Hepatocyte (in vitro differentiated cells): ENCODE data around the gene ATP5F1D. TPM values are rescaled to one million over a fixed set of nuclear protein-coding genes. Genes with fewer than 3 reads are reported as not detected.
A peak's percentile ranks its signal among the peaks of the same experiment; 100 is the strongest.

Source experiments
- DNase-seq: peaks from one replicate; pipeline ENCODE4 v3.0.0-alpha.2; 2016; ENCODE audit warnings: low spot score
- H2AFZ ChIP-seq: fragments of 200-600 bp; sonication (generic); 2 replicates; pipeline ENCODE4 v1.6.0; 2016; ENCODE audit warnings: antibody characterized with exemption, mild to moderate bottlenecking
- H3K27ac ChIP-seq: fragments of 200-600 bp; sonication (generic); 2 replicates; pipeline ENCODE4 v1.5.1; 2016; ENCODE audit warnings: mild to moderate bottlenecking
- H3K27me3 ChIP-seq: fragments of 200-600 bp; sonication (generic); 2 replicates; pipeline ENCODE4 v1.6.1; 2016
- H3K36me3 ChIP-seq: fragments of 200-600 bp; sonication (generic); replicated peaks from 2 replicates; pipeline ENCODE4 v1.5.1; 2016; ENCODE audit warnings: low read depth; ENCODE audit not compliant: insufficient read depth
- H3K4me1 ChIP-seq: fragments of 200-600 bp; sonication (generic); 2 replicates; pipeline ENCODE4 v1.5.1; 2016; ENCODE audit warnings: mild to moderate bottlenecking, moderate library complexity; ENCODE audit not compliant: insufficient read depth
- H3K4me2 ChIP-seq: fragments of 200-600 bp; sonication (generic); 2 replicates; pipeline ENCODE4 v1.6.0; 2016
- H3K4me3 ChIP-seq: fragments of 200-600 bp; sonication (generic); 2 replicates; pipeline ENCODE4 v1.5.1; 2016; ENCODE audit warnings: mild to moderate bottlenecking
- H3K79me2 ChIP-seq: fragments of 200-600 bp; sonication (generic); 2 replicates; pipeline ENCODE4 v1.6.0; 2017; ENCODE audit warnings: mild to moderate bottlenecking
- H3K9me2 ChIP-seq: fragments of 200-600 bp; sonication (generic); replicated peaks from 2 replicates; pipeline ENCODE4 v1.6.0; 2017; ENCODE audit warnings: mild to moderate bottlenecking; ENCODE audit not compliant: insufficient read depth
- H3K9me3 ChIP-seq: fragments of 200-600 bp; sonication (generic); 2 replicates; pipeline ENCODE4 v1.5.1; 2016; ENCODE audit warnings: low read depth, mild to moderate bottlenecking
- H4K20me1 ChIP-seq: fragments of 200-600 bp; sonication (generic); 2 replicates; pipeline ENCODE4 v1.6.0; 2016; ENCODE audit warnings: mild to moderate bottlenecking; ENCODE audit not compliant: insufficient read depth, poor library complexity, severe bottlenecking
- CTCF ChIP-seq: fragments of 200-600 bp; sonication (generic); IDR thresholded peaks from 2 replicates; pipeline ENCODE4 v1.5.1; 2016; ENCODE audit warnings: antibody characterized with exemption, mild to moderate bottlenecking; ENCODE audit not compliant: poor library complexity
- EZH2 ChIP-seq: fragments of 200-600 bp; sonication (generic); IDR thresholded peaks from 2 replicates; pipeline ENCODE4 v1.6.1; 2016; ENCODE audit warnings: antibody characterized with exemption, mild to moderate bottlenecking, borderline replicate concordance
- EZH2phosphoT487 ChIP-seq: fragments of 200-600 bp; sonication (generic); IDR thresholded peaks from one replicate; pipeline ENCODE4 v1.6.1; 2018; ENCODE audit warnings: antibody characterized with exemption, mild to moderate bottlenecking, low read depth, moderate library complexity; ENCODE audit not compliant: unreplicated experiment, severe bottlenecking
- WGBS: methylation state at CpG from one replicate; pipeline ENCODE4 v1.1.6; 2016; ENCODE audit warnings: low lambda C conversion rate; ENCODE audit errors: missing lambda C conversion rate; 5-methylcytosine and 5-hydroxymethylcytosine counted together
- polyA plus RNA-seq: library from polyadenylated mRNA; unstranded; fragments of >200 nt; fragmentation: Nextera tagmentation; extraction: Ambion mirVana; gene quantifications from 2 replicates; pipeline ENCODE4 v1.2.1, GENCODE V29; 2016
- total RNA-seq: library from RNA; depleted of rRNA; stranded (reverse); fragments of >200 nt; gene quantifications from 2 replicates; pipeline ENCODE4 v1.2.3, GENCODE V29; 2014

Gene ATP5F1D
- total and polyA plus RNA-seq, 2 experiments from 2014 or later: 54.0 to 291 TPM

GRCh38 chr19:1258707-1259205, 17.2 kb downstream of the ATP5F1D start:
- Histone ChIP-seq H3K4me2 (peak overlapping the region; percentile 86), H3K4me3 (no peak overlapping the region)

GRCh38 chr19:1259206-1259875, 17.8 kb downstream of the ATP5F1D start:
- peak overlapping the region; percentile 86 for H3K4me2 ChIP-seq
- no peaks in the 10 kb centered on the region for H3K27me3 ChIP-seq
- no peak overlapping the region for H2AFZ ChIP-seq
- peaks cover 71% of the 10 kb centered on the region for H3K4me1 ChIP-seq
- peaks cover 44% of the 10 kb centered on the region for H3K79me2 ChIP-seq
- H3K9me3 ChIP-seq: no peaks in the 10 kb centered on the region
- no peak for TF ChIP-seq EZH2
- TF ChIP-seq EZH2phosphoT487: no peak
- no peak for TF ChIP-seq CTCF
- H3K27ac ChIP-seq: peak overlapping the region; percentile 98
- peaks cover 21% of the 10 kb centered on the region for H4K20me1 ChIP-seq
- H3K4me3 ChIP-seq: no peak overlapping the region
- WGBS: 16% methylated on average over 14 of the region's 17 CpGs
- H3K9me2 ChIP-seq: no peaks in the 10 kb centered on the region
- DNase-seq: peak; percentile 87
- H3K36me3 ChIP-seq: no peaks in the 10 kb centered on the region

More at GRCh38 chr19:1258707-1259205, 17.2 kb downstream of the ATP5F1D start:
- Histone ChIP-seq H3K4me1 (peaks cover 77% of the 10 kb centered on the region), H3K9me3 (no peaks in the 10 kb centered on the region), H3K9me2 (no peaks in the 10 kb centered on the region), H3K36me3 (no peaks in the 10 kb centered on the region), H3K27me3 (no peaks in the 10 kb centered on the region), H4K20me1 (peaks cover 26% of the 10 kb centered on the region), H2AFZ (no peak overlapping the region), H3K27ac (peak overlapping the region; percentile 98), H3K79me2 (peaks cover 47% of the 10 kb centered on the region)
- TF ChIP-seq EZH2 (no peak), CTCF (no peak), EZH2phosphoT487 (no peak)
- WGBS: 63% methylated on average over 15 of the region's 15 CpGs
- DNase-seq: no peak

GRCh38 chr19:1259876-1260748, 18.6 kb downstream of the ATP5F1D start:
- peak overlapping the region; percentile 86 for H3K4me2 ChIP-seq
- no peak overlapping the region for H2AFZ ChIP-seq
- H3K27me3 ChIP-seq: no peaks in the 10 kb centered on the region
- TF ChIP-seq CTCF (no peak), EZH2phosphoT487 (no peak), EZH2 (no peak)
- no peak for DNase-seq
- no peaks in the 10 kb centered on the region for H3K36me3 ChIP-seq
- peaks cover 18% of the 10 kb centered on the region for H4K20me1 ChIP-seq
- no peak overlapping the region for H3K4me3 ChIP-seq
- H3K27ac ChIP-seq: peak overlapping the region; percentile 98
- 16% methylated on average over 17 of the region's 33 CpGs for WGBS
- H3K9me2 ChIP-seq: no peaks in the 10 kb centered on the region
- H3K4me1 ChIP-seq: peaks cover 69% of the 10 kb centered on the region
- H3K79me2 ChIP-seq: peaks cover 36% of the 10 kb centered on the region
- H3K9me3 ChIP-seq: no peaks in the 10 kb centered on the region
